Measurements from ENCODE around the gene SCN4B. TPM values are rescaled to one million over a fixed set of nuclear protein-coding genes. Genes with fewer than 3 reads are reported as not detected.

Gene SCN4B
- total RNA-seq, 1 donor from 2014 or later, result 0.42 TPM

- DNase-seq (ENCODE audit: low spot score), result no peak
- Mint-ChIP-seq H3K27me3 (ENCODE audit: low read depth) (peaks cover 39% of the 10 kb centered on the region), H3K4me1 (ENCODE audit: low read depth) (peaks cover under 1% of the 10 kb centered on the region), H3K27ac (ENCODE audit: unreplicated experiment) (no peak overlapping the region), H3K36me3 (ENCODE audit: low read depth) (peaks cover 1% of the 10 kb centered on the region), H3K4me3 (ENCODE audit: unreplicated experiment) (no peak overlapping the region), H3K9me3 (ENCODE audit: low read depth) (no peaks in the 10 kb centered on the region)
- TF ChIP-seq CTCF (IDR thresholded peaks at IDR 0.05), result no peak
Measured at GRCh38 chr11:118151431-118151830, 1.2 kb downstream of the SCN4B start.

GRCh38 chr11:118149493-118149892 is 3.1 kb downstream of the SCN4B start:
- H3K27ac Mint-ChIP-seq (ENCODE audit: unreplicated experiment), result no peak overlapping the region
- H3K4me3 Mint-ChIP-seq (ENCODE audit: unreplicated experiment), result no peak overlapping the region
- H3K4me1 Mint-ChIP-seq (ENCODE audit: low read depth), result peaks cover 4% of the 10 kb centered on the region
- no peak for DNase-seq (ENCODE audit: low spot score)
- peaks cover 32% of the 10 kb centered on the region for H3K27me3 Mint-ChIP-seq (ENCODE audit: low read depth)
- H3K36me3 Mint-ChIP-seq (ENCODE audit: low read depth), result peaks cover 1% of the 10 kb centered on the region
- no peak for TF ChIP-seq CTCF (IDR thresholded peaks at IDR 0.05)
- H3K9me3 Mint-ChIP-seq (ENCODE audit: low read depth), result no peaks in the 10 kb centered on the region

- Mint-ChIP-seq H3K27ac (ENCODE audit: unreplicated experiment) (no peak overlapping the region), H3K4me3 (ENCODE audit: unreplicated experiment) (no peak overlapping the region), H3K27me3 (ENCODE audit: low read depth) (peaks cover 32% of the 10 kb centered on the region), H3K9me3 (ENCODE audit: low read depth) (no peaks in the 10 kb centered on the region), H3K4me1 (ENCODE audit: low read depth) (peaks cover 4% of the 10 kb centered on the region), H3K36me3 (ENCODE audit: low read depth) (peaks cover under 1% of the 10 kb centered on the region)
- no peak for DNase-seq (ENCODE audit: low spot score)
- no peak for TF ChIP-seq CTCF (IDR thresholded peaks at IDR 0.05)
Measured at GRCh38 chr11:118148856-118149255, 3.8 kb downstream of the SCN4B start.

GRCh38 chr11:118148240-118148639 is 4.4 kb downstream of the SCN4B start:
- no peak overlapping the region for H3K4me3 Mint-ChIP-seq (ENCODE audit: unreplicated experiment)
- no peak for DNase-seq (ENCODE audit: low spot score)
- peaks cover 32% of the 10 kb centered on the region for H3K27me3 Mint-ChIP-seq (ENCODE audit: low read depth)
- peaks cover 4% of the 10 kb centered on the region for H3K4me1 Mint-ChIP-seq (ENCODE audit: low read depth)
- H3K9me3 Mint-ChIP-seq (ENCODE audit: low read depth), result no peaks in the 10 kb centered on the region
- TF ChIP-seq CTCF (IDR thresholded peaks at IDR 0.05), result no peak
- no peaks in the 10 kb centered on the region for H3K36me3 Mint-ChIP-seq (ENCODE audit: low read depth)
- no peak overlapping the region for H3K27ac Mint-ChIP-seq (ENCODE audit: unreplicated experiment)

GRCh38 chr11:118147502-118147901 is 5.1 kb downstream of the SCN4B start:
- Mint-ChIP-seq H3K36me3 (ENCODE audit: low read depth) (no peaks in the 10 kb centered on the region), H3K27me3 (ENCODE audit: low read depth) (peaks cover 40% of the 10 kb centered on the region), H3K27ac (ENCODE audit: unreplicated experiment) (no peak overlapping the region), H3K9me3 (ENCODE audit: low read depth) (no peaks in the 10 kb centered on the region), H3K4me1 (ENCODE audit: low read depth) (peaks cover 4% of the 10 kb centered on the region), H3K4me3 (ENCODE audit: unreplicated experiment) (no peak overlapping the region)
- no peak for TF ChIP-seq CTCF (IDR thresholded peaks at IDR 0.05)
- DNase-seq (ENCODE audit: low spot score), result no peak

Measured in chondrocyte (in vitro differentiated cells).